K562 (cell line): ENCODE data around the gene TP53RK. TPM values are rescaled to one million over a fixed set of nuclear protein-coding genes. Genes with fewer than 3 reads are reported as not detected.

Experiments
- ARID1B ChIP-seq: fragments of 450-650 bp; IDR thresholded peaks from 2 replicates; pipeline ENCODE4 v1.6.1; 2016; ENCODE audit warnings: antibody characterized with exemption, mild to moderate bottlenecking, inconsistent platforms
- ATF6 ChIP-seq: sonication (generic); formaldehyde crosslinking; IDR thresholded peaks from 2 replicates; pipeline ENCODE4 v1.4.0; 2020; ENCODE audit warnings: mild to moderate bottlenecking, missing genetic modification reagents
- BMI1 ChIP-seq: fragments of 150-350 bp; IDR thresholded peaks from 2 replicates; pipeline ENCODE4 v1.6.1; 2014; ENCODE audit warnings: low read length
- BRF1 ChIP-seq: IDR thresholded peaks from 3 replicates; pipeline ENCODE4 v1.6.1; 2011; ENCODE audit warnings: borderline replicate concordance, mild to moderate bottlenecking; ENCODE audit not compliant: insufficient read length; ENCODE audit errors: extremely low read depth
- DEAF1 ChIP-seq: fragments of 450-650 bp; formaldehyde crosslinking; IDR thresholded peaks from 2 replicates; pipeline ENCODE4 v1.4.0; 2020; ENCODE audit warnings: mild to moderate bottlenecking, moderate library complexity
- DPF2 ChIP-seq: fragments of 450-650 bp; IDR thresholded peaks from 2 replicates; pipeline ENCODE4 v1.6.1; 2016
- ELF2 ChIP-seq: fragments of 250-450 bp; sonication (Bioruptor Pico); IDR thresholded peaks from 2 replicates; pipeline ENCODE4 v1.5.0; 2021; ENCODE audit warnings: mild to moderate bottlenecking
- ETV1 ChIP-seq: fragments of 450-650 bp; conservative IDR thresholded peaks from 2 replicates; pipeline ENCODE4 v1.6.1; 2016; ENCODE audit warnings: missing genetic modification characterization, control low read depth, low read depth, missing compliant biosample characterization
- FOXP4 ChIP-seq: sonication (generic); formaldehyde crosslinking; IDR thresholded peaks from 2 replicates; pipeline ENCODE4 v1.8.0; 2022; ENCODE audit warnings: mild to moderate bottlenecking, missing genetic modification reagents, borderline replicate concordance
- HDAC1 ChIP-seq, 2 experiments: fragments of 450-650 bp; IDR thresholded peaks; 2 replicates each; pipeline ENCODE4 v1.6.1; 2016 to 2017; ENCODE audit warnings: inconsistent platforms in 1 of 2, mild to moderate bottlenecking in 1 of 2, moderate library complexity in 1 of 2
- HEY1 ChIP-seq: fragments of 250-450 bp; sonication (Bioruptor Pico); IDR thresholded peaks from 2 replicates; pipeline ENCODE4 v1.5.0; 2020; ENCODE audit warnings: mild to moderate bottlenecking, moderate library complexity, borderline replicate concordance
- HMG20A ChIP-seq: fragments of 450-650 bp; formaldehyde crosslinking; conservative IDR thresholded peaks from 2 replicates; pipeline ENCODE4 v1.4.0; 2020; ENCODE audit warnings: mild to moderate bottlenecking, mixed read lengths
- MCM3 ChIP-seq: fragments of 450-650 bp; IDR thresholded peaks from 2 replicates; pipeline ENCODE4 v1.6.1; 2016
- MCM7 ChIP-seq, 2 experiments: fragments of 450-650 bp; IDR thresholded peaks; 2 replicates each; pipeline ENCODE4 v1.6.1; 2016 to 2018
- MYBL2 ChIP-seq, 2 experiments: fragments of 450-650 bp in 1 of 2; sonication (generic) in 1 of 2; formaldehyde crosslinking in 1 of 2; IDR thresholded peaks; 2 replicates each; pipeline versions ENCODE4 v1.6.1 to v1.8.1; 2017 to 2022; ENCODE audit warnings: borderline replicate concordance in 1 of 2, inconsistent platforms in 1 of 2, low read depth in 1 of 2, mild to moderate bottlenecking in 1 of 2, missing genetic modification reagents in 1 of 2, moderate library complexity in 1 of 2
- PKNOX1 ChIP-seq: fragments of 450-650 bp; IDR thresholded peaks from 2 replicates; pipeline ENCODE4 v1.6.1; 2016
- POLR2AphosphoS2 ChIP-seq: IDR thresholded peaks from 2 replicates; pipeline ENCODE4 v1.6.1; 2012; ENCODE audit warnings: low read length, improper control_type of control experiment
- POLR2AphosphoS5 ChIP-seq: IDR thresholded peaks from 2 replicates; pipeline ENCODE4 v1.6.1; 2011; ENCODE audit warnings: mild to moderate bottlenecking, low read depth, low read length, moderate library complexity; ENCODE audit not compliant: control insufficient read depth, insufficient read depth
- POLR2H ChIP-seq: IDR thresholded peaks from 2 replicates; pipeline ENCODE4 v1.6.1; 2016; ENCODE audit warnings: missing genetic modification characterization, low read depth, mild to moderate bottlenecking, control low read depth, missing compliant biosample characterization, moderate library complexity
- SRSF9 ChIP-seq: fragments of 200-400 bp; formaldehyde crosslinking; IDR thresholded peaks from 2 replicates; pipeline ENCODE4 v1.6.1; 2017; ENCODE audit warnings: low read depth, low read length, borderline replicate concordance
- TAF7 ChIP-seq: fragments of 450-650 bp; IDR thresholded peaks from 2 replicates; pipeline ENCODE4 v1.6.1; 2016; ENCODE audit warnings: missing genetic modification characterization, missing compliant biosample characterization
- U2AF1 ChIP-seq: fragments of 200-400 bp; formaldehyde crosslinking; optimal IDR thresholded peaks from 2 replicates; pipeline ENCODE3; 2017; ENCODE audit warnings: mild to moderate bottlenecking, low read depth, low read length, moderate library complexity
- ZNF239 ChIP-seq: fragments of 250-450 bp; sonication (Bioruptor Pico); IDR thresholded peaks from 2 replicates; pipeline ENCODE4 v1.4.0; 2020; ENCODE audit warnings: mild to moderate bottlenecking
- ZNF668 ChIP-seq: fragments of 250-450 bp; sonication (Bioruptor Pico); IDR thresholded peaks from 2 replicates; pipeline ENCODE4 v1.8.0; 2022; ENCODE audit warnings: mild to moderate bottlenecking, inconsistent platforms
- polyA plus RNA-seq, 8 experiments: library from polyadenylated mRNA; depleted of rRNA in 4 of 8; stranded (reverse) in 5 of 8; unstranded in 3 of 8; fragments of >200 nt; fragmentation: Nextera tagmentation in 2 of 8; fragmentation: Illumina TruSeq in 1 of 8; extraction: Ambion mirVana in 2 of 8; extraction: Trizol in 1 of 8; gene quantifications; 2 replicates each; pipeline versions ENCODE4 v1.2.1 to v1.2.3, GENCODE V29; 2011 to 2014; ENCODE audit warnings: inconsistent platforms in 1 of 8, missing spikeins in 1 of 8
- total RNA-seq, 7 experiments: library from RNA; depleted of rRNA in 6 of 7; stranded (reverse); fragments of >200 nt in 6 of 7; fragmentation: Illumina TruSeq in 2 of 7; extraction: Trizol in 2 of 7; gene quantifications; 2 replicates each; pipeline versions ENCODE4 v1.2.1 to v1.2.3, GENCODE V29; 2011 to 2021; ENCODE audit warnings: low replicate concordance in 1 of 7

TP53RK gene
- total and polyA plus RNA-seq, 9 of the 15 experiments (the other 6 are each of a cell fraction or from before 2014, with no cell fraction given) = 2.9 to 43.5 (median 17.2) TPM

- 0 out of 2 replicates have a peak, but pooled peaks have one; percentile 53 for TF ChIP-seq POLR2AphosphoS2
- peak; percentile 60; the same call in 1 of the 2 replicates for TF ChIP-seq POLR2AphosphoS5
- TF ChIP-seq ELF2 (CRISPR knock-in tag) = peak; percentile 71; the same call in 1 of the 2 replicates
- no peak for TF ChIP-seq SRSF9
- no peak for TF ChIP-seq ATF6 (CRISPR knock-in tag)
- peak; percentile 43; the same call in 1 of the 2 replicates for TF ChIP-seq PKNOX1
- no peak for TF ChIP-seq U2AF1
- peak; percentile 93 for TF ChIP-seq POLR2H (tag)
- no peak for TF ChIP-seq MCM7 (IDR thresholded peaks at IDR 0.05)
- TF ChIP-seq BRF1 = no peak
- peak; percentile 10; the same call in 1 of the 2 replicates for TF ChIP-seq DEAF1 (CRISPR knock-in tag)
- TF ChIP-seq MCM3 = no peak
- TF ChIP-seq ZNF668 (CRISPR knock-in tag) = no peak
- peak; percentile 37; the same call in 1 of the 2 replicates for TF ChIP-seq TAF7 (tag)
- TF ChIP-seq ARID1B = no peak
- TF ChIP-seq ZNF239 = no peak
- TF ChIP-seq HMG20A (CRISPR knock-in tag) = no peak
- no peak for TF ChIP-seq FOXP4 (CRISPR knock-in tag)
- no peak for TF ChIP-seq BMI1
- 0 out of 4 replicates have a peak, but pooled peaks of 1 of the 2 experiments have one; percentile 9 for TF ChIP-seq HDAC1 (IDR thresholded peaks at IDR 0.05)
- TF ChIP-seq MYBL2 (IDR thresholded peaks at IDR 0.05; ENCODE audit: low read depth) = no peak
- TF ChIP-seq MYBL2 (CRISPR knock-in tag; IDR thresholded peaks at IDR 0.05; ENCODE audit: borderline replicate concordance) = no peak
- TF ChIP-seq DPF2 = no peak
- no peak; the same call in 1 of the 2 replicates for TF ChIP-seq ETV1
- TF ChIP-seq HEY1 (CRISPR knock-in tag) = peak; percentile 80; the same call in 1 of the 2 replicates
Measured at GRCh38 chr20:46689754-46690085, 476 bp upstream of the TP53RK start (continued).
